Ureter (tissue), 1 donor: ENCODE results near the gene PLCH2. TPM values are rescaled to one million over a fixed set of nuclear protein-coding genes. Genes with fewer than 3 reads are reported as not detected.
A peak's percentile ranks its signal among the peaks of the same experiment; 100 is the strongest.

Experiments used
- DNase-seq: peaks from one replicate; pipeline ENCODE4 v3.0.0-alpha.2; 2020; ENCODE audit warnings: low spot score
- total RNA-seq: library from RNA; stranded (reverse); gene quantifications from one replicate; pipeline ENCODE4 v1.2.4, GENCODE V29; 2023
- donor health status: DM: yes; HTN: yes; CAD: no.

The PLCH2 gene
- total RNA-seq, 1 donor from 2014 or later: 90.0 TPM

DNA sequence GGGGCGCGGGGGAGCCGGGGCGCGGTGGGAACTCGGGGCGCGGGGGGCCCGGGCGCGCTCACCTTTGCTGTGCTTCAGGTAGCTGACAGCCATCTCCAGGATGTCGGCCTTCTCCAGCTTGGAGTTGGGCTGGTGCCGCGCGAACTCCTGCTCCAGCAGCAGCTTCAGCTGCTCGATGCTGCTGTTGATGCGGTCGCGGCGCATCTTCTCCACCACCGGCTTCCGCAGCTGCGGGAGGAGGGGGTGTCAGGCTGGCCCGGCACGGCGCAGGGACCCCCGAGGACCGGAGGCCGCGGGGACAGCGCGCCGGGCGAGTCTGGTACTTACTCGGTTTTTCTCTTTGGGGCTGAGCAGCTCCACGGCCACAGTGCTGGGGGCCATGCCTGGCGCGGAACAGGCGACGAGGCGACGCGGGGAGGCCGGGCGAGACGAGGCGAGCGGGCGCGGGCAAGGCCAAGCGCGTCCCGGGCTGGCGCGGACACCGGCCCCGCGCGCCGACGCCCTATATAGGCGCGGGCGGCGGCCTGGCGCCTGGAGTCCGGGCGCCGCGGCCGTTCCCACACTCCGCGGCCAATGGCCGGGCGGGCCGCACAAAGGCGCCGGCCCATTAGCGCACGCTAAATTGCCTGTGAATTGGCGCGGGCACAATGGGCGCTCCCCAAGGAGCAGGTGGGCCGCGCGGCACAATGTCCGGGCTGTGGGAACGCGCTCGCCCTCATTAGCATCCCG is 53.9 kb downstream of the PLCH2 start, which contains the start of gene HES5:
TSS of gene HES5 (minus strand) at position 480 of the 729 bp plus-strand sequence. CDS start at position 381, 99 bp downstream.
- no peak for DNase-seq

GRCh38 chr1:2530513-2531361 is 54.6 kb downstream of the PLCH2 start:
- peak; percentile 69 for DNase-seq

DNA sequence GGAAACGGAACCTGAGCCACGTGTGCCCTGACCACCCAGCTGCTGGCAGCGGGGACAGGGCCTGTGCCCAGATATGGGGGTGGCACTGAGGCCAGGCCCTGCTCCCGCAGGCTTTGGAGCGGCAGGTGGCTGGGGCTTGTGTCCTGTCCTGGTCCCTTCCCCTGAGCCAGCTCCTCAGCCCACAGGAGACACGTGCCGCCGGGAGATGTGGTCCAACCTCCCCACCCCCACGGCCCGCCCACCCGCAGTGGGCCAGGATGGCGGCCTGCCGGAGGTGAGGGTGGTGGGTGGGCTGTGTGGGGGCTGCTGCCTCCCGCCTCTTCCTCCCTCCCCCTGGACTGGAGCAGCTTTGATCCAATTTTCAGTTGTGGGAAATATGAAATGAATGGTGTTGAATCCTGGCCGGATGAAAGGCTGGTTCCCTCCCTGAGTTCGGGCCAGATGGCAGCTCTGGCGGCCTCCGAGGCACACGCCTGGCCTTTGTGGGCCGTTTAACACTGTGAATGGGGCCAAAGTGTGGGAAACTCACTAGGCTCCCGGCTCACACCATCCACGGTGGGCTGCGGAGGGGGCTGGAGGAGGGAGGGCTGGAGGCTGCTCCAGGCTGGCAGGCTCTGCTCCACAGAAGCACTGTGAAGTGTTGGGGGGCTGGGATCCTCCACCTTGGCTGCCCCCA is 56.5 kb downstream of the PLCH2 start:
- DNase-seq: no peak

DNA sequence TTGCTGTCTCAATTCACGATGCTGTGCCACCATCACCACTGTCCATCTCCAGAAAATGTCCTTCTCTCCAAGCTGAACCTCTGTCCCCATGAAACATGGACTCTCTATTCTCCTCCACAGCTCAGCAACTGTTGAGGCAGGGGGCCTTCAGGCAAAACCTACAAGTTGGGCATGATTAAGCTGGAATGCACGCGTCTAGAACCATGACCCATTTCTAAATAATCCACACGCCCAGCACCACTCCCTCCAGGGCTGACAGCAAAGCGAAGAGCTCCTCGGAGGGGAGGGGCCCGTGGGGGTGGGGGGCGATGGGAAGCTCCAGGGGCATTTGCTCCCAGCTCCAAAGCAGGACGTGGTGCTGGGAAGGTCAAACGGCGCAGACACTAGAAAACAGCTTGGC is 57.3 kb downstream of the PLCH2 start:
- DNase-seq: no peak

DNA sequence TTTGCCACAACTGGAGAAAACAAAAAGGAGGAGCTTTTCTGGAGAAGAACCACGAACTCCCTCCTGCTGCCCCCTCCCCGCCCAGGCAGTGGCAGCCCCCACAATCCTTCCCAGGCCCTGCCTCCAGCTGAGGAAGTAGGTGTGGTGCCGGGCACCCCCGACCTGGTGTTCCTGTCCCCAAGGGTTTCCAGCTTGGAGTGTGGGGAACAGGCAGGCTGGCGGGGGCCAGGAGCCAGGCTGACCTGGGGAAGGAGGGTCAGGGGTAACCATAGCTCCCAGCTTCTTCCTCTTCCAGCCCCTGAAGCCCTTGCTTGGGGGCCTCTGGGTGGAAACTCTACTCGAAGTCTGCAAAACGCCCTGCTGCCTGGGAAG is 58.2 kb downstream of the PLCH2 start:
- no peak for DNase-seq

DNA sequence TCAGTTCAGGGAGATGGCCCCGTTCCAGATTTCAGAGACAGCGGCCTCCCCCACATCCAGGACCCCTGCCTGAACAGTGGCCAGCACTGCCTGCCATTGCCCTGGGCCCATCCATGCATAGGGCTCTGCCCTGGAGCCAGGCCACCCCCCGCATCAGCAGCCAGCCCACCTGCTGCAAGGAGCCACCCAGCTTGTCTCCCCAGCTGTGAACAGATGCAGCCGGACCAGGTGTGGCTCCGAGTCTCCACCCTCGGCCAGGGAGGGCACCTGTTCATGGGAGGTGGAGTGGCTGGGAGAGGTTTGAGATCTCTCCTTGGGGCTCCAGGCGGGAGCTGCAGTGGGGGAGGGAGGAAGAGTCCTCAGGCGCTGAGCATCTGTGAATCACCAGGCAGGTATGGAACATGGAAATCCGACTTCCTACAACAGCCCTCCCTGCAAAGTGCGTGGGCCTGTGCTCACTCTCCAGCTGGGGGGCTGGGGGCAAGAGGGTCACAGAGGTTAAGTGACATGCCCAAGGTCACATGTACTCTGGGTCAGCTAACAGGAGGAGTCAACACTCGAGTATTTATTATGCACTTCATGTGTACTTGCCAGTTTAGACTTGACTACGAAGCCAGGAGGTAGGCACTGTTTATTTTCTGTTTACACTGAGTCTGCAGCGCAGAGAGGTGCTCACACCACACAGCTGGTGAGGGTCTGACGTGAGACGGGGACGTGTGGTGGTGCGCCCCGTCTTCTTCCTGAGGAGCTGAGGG is 58.8 kb downstream of the PLCH2 start:
- no peak for DNase-seq

- no peak for DNase-seq
Observed at GRCh38 chr1:2535455-2535854, 59.4 kb downstream of the PLCH2 start.

DNA sequence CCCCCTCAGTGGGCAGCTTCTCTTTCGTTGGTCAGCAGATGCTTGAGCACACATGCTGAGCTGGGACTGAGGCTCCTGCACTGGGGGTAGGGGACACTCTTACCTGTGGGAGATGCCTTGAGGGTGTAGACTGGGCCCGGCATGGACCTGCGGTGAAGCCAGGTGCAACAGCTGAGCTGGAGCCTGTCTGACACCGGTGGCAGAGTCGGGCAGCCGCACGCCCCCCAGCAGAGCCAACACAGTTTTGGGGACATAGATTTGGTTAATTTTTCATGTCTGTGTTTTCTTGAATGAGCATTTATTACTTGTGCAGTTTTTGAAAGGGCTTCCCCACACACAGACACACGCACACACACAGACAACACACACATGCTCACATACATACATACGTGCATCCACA is 59.9 kb downstream of the PLCH2 start:
- no peak for DNase-seq

- no peak for DNase-seq
Observed at GRCh38 chr1:2537784-2538115, 61.7 kb downstream of the PLCH2 start.

GRCh38 chr1:2538376-2538775 is 62.3 kb downstream of the PLCH2 start:
- no peak for DNase-seq

- no peak for DNase-seq
Observed at GRCh38 chr1:2538872-2539271, 62.8 kb downstream of the PLCH2 start.

- DNase-seq: no peak
Observed at GRCh38 chr1:2539312-2539907, 63.3 kb downstream of the PLCH2 start.

- DNase-seq: no peak
Observed at GRCh38 chr1:2540816-2541492, 64.9 kb downstream of the PLCH2 start.

- peak; percentile 79 for DNase-seq
Observed at GRCh38 chr1:2541619-2542245, 65.6 kb downstream of the PLCH2 start.

GRCh38 chr1:2542246-2542915 is 66.3 kb downstream of the PLCH2 start:
- DNase-seq: no peak

GRCh38 chr1:2543543-2544092 is 67.5 kb downstream of the PLCH2 start:
- no peak for DNase-seq

- DNase-seq: no peak
Observed at GRCh38 chr1:2544093-2544874, 68.2 kb downstream of the PLCH2 start.

DNA sequence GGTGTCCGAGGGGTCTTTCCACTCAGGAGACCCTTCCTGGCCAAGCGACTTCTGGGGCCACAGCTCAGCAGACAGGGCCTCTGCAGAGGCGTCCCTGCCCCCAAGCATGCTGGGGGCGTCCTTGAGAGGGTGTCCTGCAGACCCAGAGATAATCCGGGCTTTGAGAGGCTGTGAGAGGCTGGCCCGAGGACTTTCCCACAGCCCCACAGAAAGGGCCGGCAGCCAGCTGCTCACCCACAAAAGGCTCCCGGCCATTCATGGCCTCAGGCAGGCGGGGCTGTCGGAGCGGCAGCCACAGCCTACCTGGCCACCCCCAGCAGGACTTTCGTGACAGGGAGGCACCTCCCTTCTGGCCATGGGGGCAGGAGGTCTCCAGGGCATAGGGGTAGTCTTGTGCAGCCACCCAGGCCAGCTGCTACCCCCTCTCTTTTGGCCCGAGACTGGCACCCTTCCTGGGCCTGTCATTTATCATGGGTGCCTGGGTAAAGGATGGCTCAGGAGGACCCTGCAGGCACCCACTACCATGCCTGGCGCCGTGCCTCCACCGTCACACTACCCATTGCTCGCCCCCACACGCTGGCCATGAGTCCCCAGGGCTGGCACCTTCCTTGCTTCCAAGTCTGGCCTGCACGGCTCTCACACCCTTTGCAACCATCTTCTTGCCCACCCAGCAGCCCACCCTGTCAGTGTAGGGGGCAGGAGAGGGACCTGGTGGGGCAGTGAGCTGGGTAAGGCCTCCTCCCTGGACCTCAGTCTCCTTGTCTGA is 69.0 kb downstream of the PLCH2 start:
- DNase-seq: no peak
